GM18502 (cell line): Measurements from ENCODE around the gene DPP9.

ENCODE experiments used
- ATAC-seq: cut with Tn5 transposase; IDR thresholded peaks from one replicate; pipeline ENCODE4 v1.9.1; 2021; ENCODE audit warnings: mild to moderate bottlenecking; ENCODE audit not compliant: unreplicated experiment, poor library complexity

DPP9 gene

GRCh38 chr19:4662812-4663211 lies 60.8 kb downstream of the DPP9 start:
- ATAC-seq, result no peak

- no peak for ATAC-seq
Observed at GRCh38 chr19:4662020-4662695, 61.5 kb downstream of the DPP9 start.

GRCh38 chr19:4660993-4661392 lies 62.6 kb downstream of the DPP9 start:
- ATAC-seq, result no peak

GRCh38 chr19:4660181-4660791 lies 63.4 kb downstream of the DPP9 start:
- no peak for ATAC-seq

- ATAC-seq, result no peak
Observed at GRCh38 chr19:4657835-4658234, 65.8 kb downstream of the DPP9 start.

GRCh38 chr19:4657262-4657661 lies 66.4 kb downstream of the DPP9 start:
- ATAC-seq, result no peak

- no peak for ATAC-seq
Observed at GRCh38 chr19:4656102-4656501, 67.5 kb downstream of the DPP9 start.

- no peak for ATAC-seq
Observed at GRCh38 chr19:4654437-4655361, 68.9 kb downstream of the DPP9 start.

- no peak for ATAC-seq
Observed at GRCh38 chr19:4653793-4654436, 69.7 kb downstream of the DPP9 start.

GRCh38 chr19:4652075-4652474 lies 71.6 kb downstream of the DPP9 start:
- ATAC-seq, result no peak

DNA sequence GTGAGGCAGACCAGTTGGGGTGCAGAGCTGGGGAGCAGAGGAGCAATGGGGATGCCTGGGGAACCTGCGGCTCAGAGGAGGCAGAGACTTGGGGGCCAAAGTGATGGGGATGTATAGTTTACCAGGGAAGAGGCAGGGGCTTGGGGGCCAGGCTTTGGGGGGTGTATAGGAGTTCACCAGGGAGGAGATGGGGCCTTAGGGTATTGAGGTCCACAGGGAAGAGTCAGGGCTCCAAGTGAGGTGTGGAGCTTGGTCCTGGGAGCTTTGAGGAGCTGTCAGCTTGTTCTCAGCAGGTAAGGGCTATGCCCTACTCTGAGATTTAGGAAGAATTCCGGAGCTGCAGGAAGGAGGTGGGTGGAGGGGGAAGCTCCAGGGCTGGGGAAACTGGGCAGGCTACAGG lies 73.5 kb downstream of the DPP9 start:
- no peak for ATAC-seq

- no peak for ATAC-seq
Observed at GRCh38 chr19:4649392-4650047, 74.1 kb downstream of the DPP9 start.

DNA sequence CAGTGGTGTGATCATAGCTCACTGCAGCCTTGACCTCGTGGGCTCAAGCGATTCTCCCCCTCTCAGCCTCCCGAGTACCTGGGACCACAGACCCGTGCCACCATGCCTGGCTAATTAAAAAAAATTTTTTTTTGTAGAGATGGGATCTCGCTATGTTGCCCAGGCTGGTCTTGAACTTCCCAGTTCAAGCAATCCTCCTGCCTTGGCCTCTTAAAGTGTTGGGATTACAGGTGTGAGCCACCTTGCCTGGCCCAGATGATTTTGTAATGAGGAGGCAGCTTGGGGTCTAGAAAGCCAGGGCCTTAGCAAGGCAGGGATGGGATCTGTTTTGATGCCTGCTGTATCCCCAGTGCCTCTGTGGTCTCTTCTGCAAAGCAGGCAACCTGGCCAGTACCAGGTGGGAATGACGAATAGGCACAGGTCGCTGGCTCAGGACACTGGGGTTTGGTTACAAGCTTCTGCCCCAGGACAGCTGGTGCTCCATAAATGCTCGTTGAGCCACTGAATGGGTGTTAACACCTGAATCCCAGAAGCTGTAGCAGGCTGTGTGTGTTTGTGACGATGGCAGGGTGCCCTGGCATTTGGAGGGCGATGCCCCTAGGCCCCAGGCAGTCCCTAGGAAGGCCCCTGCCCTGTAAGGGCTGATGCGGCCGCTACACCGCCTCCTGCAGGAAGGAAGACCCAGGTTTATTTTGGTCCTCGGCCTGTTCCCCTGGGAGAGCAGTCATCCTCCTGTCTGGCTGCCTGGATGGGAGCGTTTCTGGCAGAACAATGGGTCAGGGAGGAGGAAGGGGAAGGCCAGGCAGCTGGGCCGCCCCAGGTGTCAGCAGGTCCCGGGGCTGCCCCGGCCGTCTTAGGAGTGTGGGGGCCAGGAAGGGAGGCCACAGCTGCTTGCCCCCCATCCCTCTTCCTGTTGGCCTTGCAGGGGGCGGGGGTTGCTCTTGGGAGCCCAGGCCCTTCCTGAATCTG lies 75.7 kb downstream of the DPP9 start:
- no peak for ATAC-seq

- ATAC-seq, result no peak
Observed at GRCh38 chr19:4645718-4646117, 77.9 kb downstream of the DPP9 start.

DNA sequence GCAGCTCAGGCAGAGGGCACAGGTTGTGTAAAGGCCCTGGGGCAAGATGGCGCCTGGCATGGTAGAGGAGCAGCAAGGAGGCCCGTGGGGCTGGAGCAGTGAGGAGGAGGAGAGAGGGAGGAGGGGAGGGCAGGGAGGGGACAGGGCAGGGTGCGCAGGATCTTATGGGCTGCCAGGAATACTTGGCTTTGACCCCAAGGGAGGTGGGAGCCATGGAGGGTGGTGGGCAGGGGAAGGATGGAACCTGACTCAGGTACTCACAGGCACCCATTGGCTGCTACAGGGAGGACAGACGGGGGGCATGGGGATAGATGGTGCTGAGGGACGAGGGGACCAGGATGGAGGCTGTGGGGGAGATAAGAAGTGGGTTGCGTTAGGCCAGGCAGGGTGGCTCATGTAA lies 81.0 kb downstream of the DPP9 start:
- no peak for ATAC-seq

DNA sequence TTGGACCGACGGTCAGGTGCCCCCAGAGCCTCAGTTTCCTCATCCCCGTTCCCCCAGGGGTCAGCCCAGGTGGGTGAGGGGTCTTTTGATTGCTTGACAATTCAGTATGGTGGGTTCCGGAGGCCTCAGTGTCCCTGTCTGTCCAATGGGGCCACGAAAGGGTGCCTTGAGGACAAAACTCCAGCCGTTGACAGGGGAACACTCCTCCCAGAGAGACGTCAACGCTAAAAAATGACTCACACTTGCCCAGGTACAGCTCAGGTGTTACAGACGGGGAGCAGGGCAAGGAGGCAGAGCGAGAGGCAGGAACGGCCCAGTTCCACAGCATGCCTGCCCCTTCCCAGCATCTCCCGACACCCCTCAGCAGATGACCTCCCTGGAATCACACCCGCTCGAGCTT lies 82.5 kb downstream of the DPP9 start:
- no peak for ATAC-seq

- ATAC-seq, result no peak
Observed at GRCh38 chr19:4640247-4641000, 83.2 kb downstream of the DPP9 start.

GRCh38 chr19:4639531-4640246 lies 84.0 kb downstream of the DPP9 start:
- no peak for ATAC-seq
